ENCODE results near the gene EVI5L. TPM values are rescaled to one million over a fixed set of nuclear protein-coding genes. Genes with fewer than 3 reads are reported as not detected.

The EVI5L gene
- total and polyA plus RNA-seq, 2 donors (not counting 3 experiments of a cell fraction or from before 2014, with no cell fraction given): 11.9 to 13.5 TPM

GRCh38 chr19:7885818-7886217 is 55.8 kb downstream of the EVI5L start:
- no TSS peak for BruUV-seq (replicated peaks)
- Histone ChIP-seq H3K27ac (ENCODE audit: insufficient read depth, low read depth, low read length) (no peak overlapping the region), H3K4me2 (ENCODE audit: insufficient read depth, low read length) (no peak overlapping the region), H3K79me2 (ENCODE audit: control insufficient read depth, insufficient read depth, low read length) (no peaks in the 10 kb centered on the region), H3K4me1 (ENCODE audit: control insufficient read depth, extremely low read depth, insufficient read depth, low read length) (peaks cover 8% of the 10 kb centered on the region), H2AFZ (ENCODE audit: low read depth, low read length) (no peak overlapping the region), H3K9me1 (replicated peaks; ENCODE audit: control insufficient read depth, extremely low read depth, insufficient read depth, low read length) (no peaks in the 10 kb centered on the region), H3K4me3 (replicated peaks in 1 of 3; ENCODE audit: insufficient read depth in 1 of 3, low read depth in 1 of 3, low read length in 3 of 3) (no peak overlapping the region), H3K9ac (replicated peaks; ENCODE audit: extremely low read depth, insufficient read depth, low read length) (no peak overlapping the region), H3K9me3 (replicated peaks; ENCODE audit: control insufficient read depth, insufficient read depth, low read length) (no peaks in the 10 kb centered on the region), H4K20me1 (replicated peaks; ENCODE audit: control insufficient read depth, extremely low read depth, insufficient read depth, low read length) (no peaks in the 10 kb centered on the region), H3K27me3 (ENCODE audit: control insufficient read depth in 2 of 2, insufficient read depth in 2 of 2, low read length in 2 of 2) (no peaks in the 10 kb centered on the region), H3K36me3 (ENCODE audit: control insufficient read depth in 2 of 2, extremely low read depth in 1 of 2, insufficient read depth in 2 of 2, low read length in 2 of 2) (no peaks in the 10 kb centered on the region)
- DNase-seq (ENCODE audit: low read depth, low spot score) (no peak), FAIRE-seq (no peak)
- dilution Hi-C loops (cut with MboI; ENCODE audit: extremely low pct_ligation_motif_present, low sequenced_read_pairs): no loop called here
- TF ChIP-seq EZH2 (IDR thresholded peaks at IDR 0.05; ENCODE audit: borderline replicate concordance, low read depth, low read length, severe bottlenecking) (no peak), CTCF (IDR thresholded peaks at IDR 0.05; ENCODE audit: extremely low read depth in 1 of 2, insufficient read depth in 1 of 2, low read depth in 1 of 2, low read length in 2 of 2) (no peak), GATA2 (IDR thresholded peaks at IDR 0.05; ENCODE audit: insufficient read depth, insufficient read length, low read depth, low read length) (no peak), FOS (IDR thresholded peaks at IDR 0.05; ENCODE audit: borderline replicate concordance, insufficient read depth, low read length) (no peak), JUN (IDR thresholded peaks at IDR 0.05; ENCODE audit: borderline replicate concordance, insufficient read depth, insufficient read length, low read depth) (no peak), MYC (IDR thresholded peaks at IDR 0.05; ENCODE audit: low read depth, low read length) (no peak), POLR2AphosphoS5 (IDR thresholded peaks at IDR 0.05; ENCODE audit: insufficient read depth, low read depth, low read length) (no peak), POLR2A (IDR thresholded peaks at IDR 0.05; ENCODE audit: low read depth, low read length) (no peak)
- TF ChIP-seq, protein P1, sequence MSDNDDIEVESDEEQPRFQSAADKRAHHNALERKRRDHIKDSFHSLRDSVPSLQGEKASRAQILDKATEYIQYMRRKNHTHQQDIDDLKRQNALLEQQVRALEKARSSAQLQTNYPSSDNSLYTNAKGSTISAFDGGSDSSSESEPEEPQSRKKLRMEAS (IDR thresholded peaks at IDR 0.05; ENCODE audit: insufficient read depth, insufficient read length): no peak
- CTCF ChIA-PET: interaction anchor here (1.4 to 4.7 kb wide), 2 partner anchors 11 to 17 kb away, joined by 3 to 20 read pairs; no protein-coding TSS in a partner anchor
- intact Hi-C loops (cut with micrococcal nuclease): no loop called here
- POLR2A ChIA-PET: no interaction called here

All from endothelial cell of umbilical vein (primary cell).